ENCODE data around the gene IFT43.

GRCh38 chr14:76101391-76102379 is 116.1 kb downstream of the IFT43 start:
- no peak for TF ChIP-seq CTCF (conservative IDR thresholded peaks at IDR 0.05; ENCODE audit: low read depth, low read length)
- TF ChIP-seq EZH2 (IDR thresholded peaks at IDR 0.05; ENCODE audit: borderline replicate concordance, low read depth, low read length, poor library complexity, severe bottlenecking) = no peak
